Femur (tissue), 1 donor: ENCODE data around the gene TNFRSF1B.
"Not testable (repeated sequence)": the region's sequence is repeated elsewhere in the genome, so short reads cannot be mapped to it uniquely, and the experiment has no call there.

Source experiments
- DNase-seq: peaks from one replicate; pipeline ENCODE4 v3.0.0-alpha.2; 2017

Gene TNFRSF1B

DNA sequence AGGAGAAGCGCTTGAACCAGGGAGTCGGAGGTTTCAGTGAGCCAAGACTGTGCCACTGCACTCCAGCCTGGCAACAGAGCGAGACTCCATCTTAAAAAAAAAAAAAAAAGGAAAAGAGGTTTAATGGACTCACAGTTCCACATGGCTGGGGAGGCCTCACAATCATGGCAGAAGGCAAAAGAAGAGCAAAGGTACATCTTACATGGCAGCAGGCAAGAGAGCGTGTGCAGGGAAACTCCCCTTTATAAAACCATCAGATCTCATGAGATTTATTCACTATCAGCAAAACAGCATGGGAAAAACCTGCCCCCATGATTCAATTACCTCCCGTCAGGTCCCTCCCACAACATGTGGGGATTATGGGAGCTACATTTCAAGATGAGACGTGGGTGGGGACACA is 57.3 kb downstream of the TNFRSF1B start:
- not testable (repeated sequence) for DNase-seq

DNA sequence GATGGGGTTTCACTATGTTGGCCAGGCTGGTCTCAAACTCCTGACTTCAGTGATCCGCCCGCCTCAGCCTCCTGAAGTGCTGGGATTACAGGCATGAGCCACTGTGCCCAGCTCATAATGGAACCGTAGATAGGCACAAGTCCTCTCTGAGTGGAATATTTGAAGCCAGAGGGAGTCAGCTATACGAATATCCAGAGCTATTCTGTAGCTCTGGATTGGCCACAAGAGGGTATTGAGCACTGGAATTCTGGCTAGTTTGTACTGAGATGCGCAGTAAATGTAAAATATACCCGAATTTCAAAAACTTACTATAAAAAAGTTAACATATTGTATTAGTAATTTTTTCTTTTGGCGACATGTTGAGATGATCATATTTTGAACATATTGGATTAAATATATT is 62.2 kb downstream of the TNFRSF1B start:
- DNase-seq, result no peak

DNA sequence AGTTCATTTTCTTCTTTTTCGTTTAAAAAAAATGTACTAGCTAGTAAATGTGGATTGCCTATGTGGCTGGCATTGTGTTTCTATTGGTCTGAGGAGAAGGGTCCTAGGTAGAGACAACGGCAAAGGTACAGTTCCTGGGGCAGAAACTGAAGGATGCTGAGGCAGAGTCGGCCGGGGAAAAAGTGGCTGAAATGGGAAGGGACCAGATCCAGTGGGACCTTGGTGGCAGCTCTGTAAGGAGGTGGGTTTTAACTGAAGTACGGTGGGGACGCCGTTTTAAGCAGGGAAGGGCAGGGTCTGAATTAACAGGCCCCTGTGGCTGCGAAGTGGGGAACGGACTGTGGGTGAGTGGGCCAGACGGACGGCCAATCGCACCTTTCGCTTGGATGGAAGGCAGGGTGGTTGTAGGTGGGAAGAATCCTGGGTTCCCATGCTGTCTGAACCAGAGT is 62.6 kb downstream of the TNFRSF1B start:
- DNase-seq, result no peak

DNA sequence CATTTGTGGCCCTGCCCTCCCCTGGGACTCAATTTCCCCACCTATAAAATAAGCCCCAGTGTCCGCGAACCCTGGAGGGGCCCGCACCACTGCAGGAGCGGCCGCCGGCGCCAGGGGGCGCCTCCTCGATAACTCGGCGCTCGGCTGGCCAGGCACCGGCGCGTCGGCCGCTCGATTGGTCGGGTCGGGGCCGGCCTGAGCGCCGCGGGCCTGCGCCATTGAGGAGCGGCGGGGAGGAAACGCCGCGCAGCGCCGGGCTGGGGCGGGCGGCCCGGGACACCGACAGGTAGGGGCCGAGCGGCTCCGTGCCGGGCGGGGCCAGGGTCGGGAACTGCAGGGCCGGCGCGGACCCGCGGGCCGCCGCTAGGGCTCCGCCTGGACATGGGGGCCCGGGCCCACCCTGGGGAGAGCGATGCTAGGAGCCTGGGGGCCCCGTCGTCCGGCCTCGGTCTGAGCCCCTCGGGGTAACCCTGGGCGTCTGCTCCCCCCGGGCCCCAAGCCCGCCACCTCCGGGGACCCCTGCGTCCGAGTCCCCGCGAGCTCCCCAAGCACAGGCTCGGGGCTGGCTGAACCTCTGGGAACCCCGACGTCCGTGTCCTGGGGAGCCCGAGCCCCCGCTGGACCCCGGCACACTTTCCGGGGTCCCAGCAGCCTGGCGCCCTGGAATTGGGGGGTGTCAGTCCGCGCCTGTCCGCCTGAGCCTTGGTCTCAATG is 63.2 kb downstream of the TNFRSF1B start, which contains the start of gene VPS13D:
Gene VPS13D (plus strand): TSS at position 196 of the 714 bp plus-strand sequence. CDS start 4,237 bp downstream, outside the sequence.
- peak; percentile 85 for DNase-seq

DNA sequence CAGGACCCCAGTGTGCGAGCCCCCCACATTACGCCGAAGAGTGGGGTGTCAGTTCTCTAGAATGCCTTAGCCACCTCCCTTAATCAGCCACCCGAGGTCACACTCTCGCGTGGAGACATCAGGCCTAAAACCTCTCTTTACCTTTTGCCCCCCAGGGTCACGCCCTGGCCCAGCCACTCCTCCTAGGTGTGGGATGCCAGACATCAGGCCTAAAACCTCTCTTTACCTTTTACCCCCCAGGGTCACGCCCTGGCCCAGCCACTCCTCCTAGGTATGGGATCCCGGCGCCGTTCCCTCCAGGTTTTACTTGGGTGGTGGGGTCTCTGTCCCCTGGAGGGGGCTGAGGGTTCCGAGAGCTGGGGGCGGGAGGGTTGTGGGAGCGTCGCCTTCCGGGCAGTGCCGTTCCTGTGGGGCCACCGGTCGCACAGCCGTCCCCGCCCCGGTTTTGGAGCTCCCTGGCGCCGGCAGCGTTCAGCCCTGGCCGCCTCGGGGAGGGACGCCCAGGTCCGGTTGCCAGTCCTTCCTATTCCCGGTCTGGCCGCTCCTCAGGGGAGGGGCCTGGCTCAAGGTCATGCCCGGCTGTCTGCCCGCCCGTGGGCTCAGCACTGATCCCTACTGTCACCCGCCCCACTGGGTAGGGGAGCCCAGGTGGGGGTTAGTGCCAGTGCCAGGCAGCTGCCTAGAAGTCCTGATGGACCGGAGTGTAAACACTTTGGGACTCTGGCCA is 63.9 kb downstream of the TNFRSF1B start:
- peak; percentile 59 for DNase-seq

DNA sequence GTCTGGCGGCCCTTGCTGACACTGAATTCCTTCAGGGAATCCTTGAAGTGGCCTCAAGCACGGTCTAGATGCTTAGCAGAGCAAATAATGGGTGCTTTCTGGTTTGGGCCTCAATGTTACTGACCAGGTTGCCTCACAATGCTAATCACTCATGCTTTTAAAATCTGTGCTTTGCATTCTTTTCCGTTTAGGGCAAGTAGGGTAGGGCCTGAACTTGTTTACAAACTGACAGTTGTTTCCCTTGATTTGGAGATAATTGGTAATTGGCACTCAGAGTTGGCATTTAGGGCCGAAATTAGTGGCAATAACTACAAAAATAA is 64.4 kb downstream of the TNFRSF1B start:
- DNase-seq, result no peak

DNA sequence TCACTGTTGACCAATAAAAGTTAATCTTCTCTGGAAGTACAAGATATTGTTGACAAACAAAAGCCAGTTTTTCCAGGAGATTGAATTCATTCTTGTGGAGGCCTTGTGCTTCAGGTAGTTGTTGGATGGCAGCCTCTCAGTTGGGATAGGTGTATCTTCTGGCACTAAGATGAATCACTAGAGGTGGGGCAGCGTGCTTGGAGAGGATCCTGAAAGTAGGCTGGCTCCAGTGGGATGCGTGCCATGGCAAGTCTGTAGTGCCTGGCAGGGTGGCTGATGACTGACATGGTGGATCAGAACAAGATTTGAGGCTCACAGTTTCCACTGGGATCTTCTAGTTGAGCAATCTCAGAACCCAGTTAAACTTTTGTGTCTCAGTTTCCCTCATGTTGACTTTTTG is 65.4 kb downstream of the TNFRSF1B start:
- DNase-seq, result no peak

DNA sequence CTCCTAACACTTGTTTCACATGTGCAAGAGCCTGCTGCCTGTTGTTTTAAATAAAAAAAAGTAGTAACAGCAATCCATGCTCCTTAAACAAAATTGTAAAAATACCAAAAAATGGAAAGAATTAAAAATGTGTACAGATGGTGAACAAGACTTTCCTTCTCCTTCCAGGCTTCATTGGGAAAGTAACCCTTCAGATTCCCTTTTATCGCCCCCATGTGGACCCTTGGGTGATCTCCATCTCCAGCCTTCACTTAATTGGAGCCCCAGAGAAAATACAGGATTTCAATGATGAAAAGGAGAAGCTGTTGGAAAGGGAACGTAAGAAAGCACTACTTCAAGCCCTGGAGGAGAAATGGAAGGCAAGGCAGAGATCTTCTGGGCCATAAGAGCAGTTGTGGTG is 77.3 kb downstream of the TNFRSF1B start:
- no peak for DNase-seq

DNA sequence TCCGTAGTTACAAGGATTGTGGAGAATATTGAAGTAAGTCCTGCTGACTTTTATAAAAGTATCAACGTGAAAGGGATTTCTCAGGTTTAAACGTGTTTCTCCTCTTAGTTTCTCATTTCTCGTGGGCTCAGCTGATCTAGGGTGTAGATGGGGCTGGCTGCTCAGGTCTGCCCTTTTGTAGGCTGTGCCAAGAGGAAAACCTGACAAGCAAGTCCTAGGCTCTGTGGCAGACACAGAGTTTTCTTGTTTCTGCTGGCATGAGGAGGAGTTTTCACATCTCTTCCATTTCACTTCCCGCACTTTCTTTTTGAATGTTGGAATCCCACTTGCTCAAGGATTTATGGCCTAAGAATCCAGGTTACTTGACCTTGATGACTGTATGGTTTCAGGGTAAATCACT is 77.8 kb downstream of the TNFRSF1B start:
- DNase-seq, result no peak

DNA sequence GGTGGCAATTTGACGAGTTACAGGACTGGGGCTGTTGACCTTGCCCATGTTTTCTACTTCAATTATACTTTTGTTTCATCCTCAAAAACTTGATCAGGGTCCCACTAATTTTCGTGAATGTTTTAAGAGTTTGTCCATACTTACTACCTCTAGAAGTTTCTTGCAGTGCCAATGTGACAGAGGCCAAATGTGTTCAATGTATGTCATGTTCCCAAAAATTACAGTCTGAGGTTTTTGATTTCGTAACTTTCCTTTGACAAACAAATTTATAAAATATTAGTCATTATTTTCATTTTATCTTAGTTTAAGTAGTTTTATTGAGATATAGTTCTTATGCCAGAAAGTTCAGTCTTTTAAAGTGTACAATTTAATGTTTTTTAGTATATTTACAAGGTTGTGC is 78.3 kb downstream of the TNFRSF1B start:
- no peak for DNase-seq

DNA sequence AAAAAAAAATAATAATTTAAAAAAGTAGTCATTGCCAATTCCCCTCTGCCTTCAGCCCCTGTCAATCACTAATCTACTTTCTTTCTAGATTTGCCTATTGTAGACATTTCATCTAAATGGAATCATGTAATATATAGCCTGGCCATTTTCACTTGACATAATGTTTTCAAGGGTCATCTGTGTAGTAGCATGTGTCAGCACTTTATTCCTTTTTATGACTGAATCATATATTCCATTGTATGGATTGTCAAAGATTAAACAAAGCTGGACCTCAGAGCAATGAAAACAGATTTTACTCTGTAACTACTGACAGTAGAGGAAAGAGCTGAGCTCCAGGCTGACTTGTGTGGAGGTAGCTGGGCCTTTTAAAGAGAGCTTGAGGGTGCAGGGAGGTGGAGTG is 78.9 kb downstream of the TNFRSF1B start:
- no peak for DNase-seq

DNA sequence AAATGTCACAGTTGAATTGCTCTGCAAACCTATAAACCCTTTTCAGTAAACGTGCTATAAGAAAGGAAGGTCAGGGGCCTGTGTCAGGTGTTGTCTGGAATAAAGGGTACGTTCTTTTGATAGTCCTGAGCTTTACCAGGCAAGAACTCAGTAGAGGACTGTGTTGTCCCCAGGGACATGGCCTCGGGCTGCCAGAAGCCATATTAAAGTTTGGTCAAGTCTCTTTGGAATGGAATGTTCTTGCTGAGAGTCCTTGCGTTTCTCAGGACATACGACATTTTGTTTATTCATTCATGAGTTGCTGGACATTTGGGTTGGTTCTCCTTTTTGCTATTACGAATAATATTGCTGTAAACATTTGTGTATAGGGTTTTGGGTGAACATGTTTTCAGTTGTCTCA is 79.8 kb downstream of the TNFRSF1B start:
- no peak for DNase-seq

DNA sequence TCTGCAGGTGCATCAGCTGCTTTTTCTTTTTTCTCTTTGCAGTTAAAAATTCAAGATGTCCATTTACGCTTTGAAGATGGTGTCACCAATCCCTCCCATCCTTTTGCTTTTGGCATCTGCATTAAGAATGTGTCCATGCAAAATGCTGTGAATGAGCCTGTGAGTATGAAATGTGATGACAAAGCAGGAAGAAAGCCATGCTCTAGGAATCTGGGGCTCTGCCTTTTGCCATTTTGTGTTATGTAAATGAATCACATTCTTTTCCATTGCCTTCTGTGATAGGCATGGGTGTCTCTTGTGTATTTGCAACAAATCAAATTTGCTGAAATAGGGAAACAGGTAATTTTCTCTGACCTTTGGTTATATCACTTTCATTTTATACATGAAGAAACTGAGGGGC is 82.4 kb downstream of the TNFRSF1B start:
- no peak for DNase-seq

DNA sequence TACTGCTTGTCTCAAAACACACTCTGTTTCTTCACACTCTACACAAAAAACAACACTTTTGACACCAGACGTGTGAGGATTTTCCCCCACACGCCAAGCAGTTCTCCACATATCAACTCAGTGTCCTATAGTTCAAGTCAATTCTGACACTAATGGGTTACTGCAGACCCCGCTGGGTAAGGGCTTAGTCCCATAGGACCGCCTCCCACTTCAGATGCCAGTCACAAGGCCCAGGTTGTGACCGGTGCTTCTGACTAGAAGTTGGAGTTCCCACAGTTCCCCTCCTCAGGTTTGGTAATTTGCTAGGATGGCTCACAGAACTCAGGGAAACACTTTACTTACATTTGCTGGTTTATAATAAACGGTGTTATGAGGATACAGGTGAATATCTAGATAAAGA is 83.0 kb downstream of the TNFRSF1B start:
- DNase-seq, result no peak

DNA sequence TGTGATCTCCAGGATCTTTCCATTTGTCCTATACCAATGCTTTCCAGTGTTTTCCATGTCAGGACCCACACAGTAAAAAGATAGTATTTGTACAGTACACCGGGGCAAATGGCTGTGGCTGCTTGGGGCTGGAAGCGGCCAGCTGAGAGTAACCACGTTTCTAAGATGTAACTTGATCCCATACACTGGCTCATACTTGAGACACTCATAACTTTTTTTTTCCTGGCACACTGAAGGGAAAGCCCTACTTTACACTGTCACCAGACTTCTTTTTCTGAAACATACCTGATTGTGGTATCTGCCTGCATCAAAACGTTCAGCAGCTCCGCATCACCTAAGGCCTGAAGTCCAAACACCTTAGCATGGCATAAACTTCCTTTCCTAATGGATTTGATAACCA is 84.7 kb downstream of the TNFRSF1B start:
- no peak for DNase-seq

DNA sequence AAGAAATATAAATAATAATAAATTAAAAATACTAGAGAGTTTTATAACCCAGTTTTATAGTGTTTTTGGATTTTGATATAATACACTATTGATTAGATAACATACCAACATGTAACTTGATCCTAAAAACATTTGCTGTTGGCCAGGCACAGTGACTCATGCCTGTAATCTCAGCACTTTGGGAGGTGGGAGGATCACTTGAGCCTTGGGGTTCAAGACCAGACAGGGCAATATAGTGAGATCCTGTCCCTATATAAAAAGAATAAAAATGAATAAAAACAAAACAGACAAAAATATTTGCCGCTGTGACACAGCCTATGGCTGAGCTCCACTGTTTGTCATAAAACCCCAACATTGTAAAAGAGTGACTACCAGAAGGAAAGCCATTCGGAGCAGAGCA is 89.1 kb downstream of the TNFRSF1B start:
- DNase-seq, result no peak

DNA sequence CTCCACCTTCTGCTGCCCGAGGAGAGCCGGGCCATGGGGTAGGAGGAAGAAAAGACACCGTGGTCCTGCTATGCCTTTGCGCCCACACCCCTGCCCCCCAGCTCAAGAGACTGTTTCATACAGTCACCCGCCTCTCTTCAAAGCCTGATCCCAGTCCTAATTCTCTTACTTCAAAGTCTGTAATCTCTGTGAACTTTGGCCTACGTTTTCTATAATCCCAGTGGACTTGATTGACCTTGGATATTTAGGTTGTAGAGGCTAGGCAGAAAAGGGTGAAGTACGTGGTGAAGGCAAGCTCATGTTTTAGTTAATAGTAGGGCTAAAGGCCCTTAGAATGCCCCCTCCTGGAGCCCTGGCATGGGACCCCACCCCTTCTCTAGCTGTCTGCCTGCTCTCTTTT is 91.5 kb downstream of the TNFRSF1B start:
- DNase-seq, result no peak
